IPS DF 19.7 (cell line): ENCODE measurements around the gene SDK1.
"Not testable (repeated sequence)": the region's sequence is repeated elsewhere in the genome, so short reads cannot be mapped to it uniquely, and the experiment has no call there.

Experiments used
- DNase-seq: peaks from one replicate; pipeline ENCODE4 v3.0.0-alpha.2; 2013; ENCODE audit warnings: low read depth, low spot score

SDK1 gene

DNA sequence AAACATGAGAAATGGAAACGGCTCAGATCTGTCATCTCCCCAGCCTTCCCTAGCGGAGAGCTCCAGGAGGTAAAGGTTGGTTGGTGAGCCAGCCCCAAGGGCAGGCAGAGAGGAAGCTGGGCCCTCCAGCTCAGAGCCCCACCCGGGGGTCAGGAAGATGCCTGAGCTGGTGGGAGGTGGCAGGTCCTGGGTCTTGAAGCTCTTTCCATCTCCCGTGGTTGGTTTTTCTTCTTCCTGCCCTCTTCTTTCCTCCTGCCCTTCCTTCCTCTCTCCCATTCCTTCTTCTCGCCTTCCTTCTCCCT is 996.8 kb downstream of the SDK1 start:
- no peak for DNase-seq

DNA sequence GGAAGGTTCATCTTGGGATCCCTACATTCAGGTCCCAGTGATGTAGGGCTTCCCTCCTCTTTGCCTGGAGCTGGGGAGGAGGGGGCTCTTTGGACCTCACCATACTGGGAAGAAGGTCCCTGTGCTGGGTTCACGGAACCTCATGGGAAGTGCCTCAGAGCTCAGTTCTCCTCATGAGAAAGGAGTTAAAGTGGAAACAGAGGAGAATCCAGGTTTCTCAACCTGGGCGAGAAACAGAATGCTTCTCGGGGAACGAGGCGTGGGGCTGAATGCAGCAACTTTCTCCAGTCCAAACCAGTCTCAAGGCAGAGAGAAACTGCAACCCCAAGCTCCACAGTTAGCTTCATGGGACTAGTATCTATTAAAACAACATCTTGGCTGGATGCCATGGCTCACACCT is 998.4 kb downstream of the SDK1 start:
- no peak for DNase-seq

DNA sequence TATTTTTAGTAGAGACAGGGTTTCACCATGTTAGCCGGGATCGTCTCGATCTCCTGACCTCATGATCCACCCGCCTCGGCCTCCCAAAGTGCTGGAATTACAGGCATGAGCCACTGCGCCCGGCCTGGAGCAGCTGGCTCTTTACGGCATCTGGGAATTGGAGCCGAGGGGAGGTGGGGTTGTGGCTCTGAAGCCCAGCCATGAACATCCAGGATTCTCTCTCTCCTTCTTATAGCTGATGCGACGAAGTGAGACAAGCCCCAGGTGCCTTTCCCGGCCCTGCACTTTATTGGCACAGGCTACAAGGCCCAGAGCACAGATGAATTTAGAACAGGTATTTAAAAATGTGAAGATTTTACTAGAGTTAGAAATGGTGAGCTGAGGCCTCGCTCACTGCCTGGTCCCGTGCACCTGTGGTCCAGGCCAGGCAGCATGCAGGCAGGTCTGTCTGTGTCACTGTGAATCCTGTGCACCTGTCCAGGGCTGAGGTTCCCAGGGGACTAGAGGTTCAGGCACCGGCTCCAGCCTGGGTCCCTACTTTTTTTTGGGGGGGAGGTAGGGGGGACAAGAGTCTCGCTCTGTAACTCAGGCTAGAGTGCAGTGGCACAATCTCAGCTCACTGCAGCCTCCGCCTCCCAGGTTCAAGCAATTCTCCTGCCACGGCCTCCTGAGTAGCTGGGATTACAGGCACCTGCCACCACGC is 1001.3 kb downstream of the SDK1 start:
- no peak for DNase-seq

DNA sequence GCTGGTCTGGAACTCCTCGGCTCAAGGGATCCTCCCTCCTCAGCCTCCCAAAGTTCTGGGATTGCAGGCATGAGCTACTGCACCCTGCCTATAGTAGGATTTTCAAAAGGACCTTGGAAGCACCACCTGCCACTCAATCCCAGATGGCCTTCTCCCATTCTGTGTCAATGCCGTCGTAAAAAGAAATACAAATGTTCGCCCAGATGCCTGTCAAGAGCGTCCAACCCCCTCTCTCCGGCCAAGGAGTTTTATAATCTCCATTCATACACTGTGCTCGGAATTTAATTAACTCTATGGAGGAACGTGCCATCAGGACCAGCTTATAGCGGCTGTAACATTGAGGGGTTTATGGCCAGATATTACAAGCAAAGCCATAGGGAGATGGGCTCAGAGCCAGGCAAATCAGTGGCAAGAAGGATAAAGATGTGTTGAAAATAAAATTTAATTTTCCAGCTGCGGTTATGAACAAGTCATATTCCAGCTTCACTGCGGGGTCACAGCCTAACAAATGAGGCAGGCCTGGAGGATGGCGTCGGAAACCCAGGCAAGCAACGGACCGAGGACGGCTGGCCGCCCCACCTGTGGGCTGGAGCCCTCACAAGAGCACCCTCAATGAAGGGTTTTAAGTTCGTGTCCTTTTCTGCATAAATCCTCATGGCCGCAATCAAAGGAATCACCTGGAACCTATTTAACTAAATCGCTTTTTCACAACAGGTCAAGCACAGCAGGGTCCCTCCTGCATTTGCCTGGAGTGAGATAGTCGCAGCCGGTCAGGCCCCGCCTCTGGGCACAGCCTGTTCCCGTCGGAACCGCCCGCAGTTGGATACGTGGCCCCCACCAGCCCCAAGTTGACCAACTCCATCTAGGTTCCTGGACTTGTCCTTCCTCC is 1006.5 kb downstream of the SDK1 start:
- DNase-seq: no peak

DNA sequence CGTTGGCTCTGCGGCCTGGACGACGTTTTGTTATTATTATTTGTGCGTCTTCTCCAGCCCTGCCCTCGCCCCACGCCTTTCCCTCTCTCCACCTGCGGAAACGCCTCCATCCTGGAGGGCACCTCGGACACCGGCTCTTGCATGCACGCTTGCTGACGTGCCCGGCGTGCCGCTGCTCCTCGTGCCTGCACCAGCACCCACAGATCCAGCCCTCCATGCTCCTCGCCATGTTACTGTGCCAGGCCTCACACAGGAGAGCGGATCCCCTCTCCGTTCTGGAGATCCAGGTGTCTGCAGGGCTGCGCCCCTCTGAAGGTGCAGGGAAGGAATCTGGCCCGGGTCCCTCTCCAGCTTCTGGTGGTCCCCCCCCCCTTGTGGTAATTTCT is 1007.1 kb downstream of the SDK1 start:
- no peak for DNase-seq

DNA sequence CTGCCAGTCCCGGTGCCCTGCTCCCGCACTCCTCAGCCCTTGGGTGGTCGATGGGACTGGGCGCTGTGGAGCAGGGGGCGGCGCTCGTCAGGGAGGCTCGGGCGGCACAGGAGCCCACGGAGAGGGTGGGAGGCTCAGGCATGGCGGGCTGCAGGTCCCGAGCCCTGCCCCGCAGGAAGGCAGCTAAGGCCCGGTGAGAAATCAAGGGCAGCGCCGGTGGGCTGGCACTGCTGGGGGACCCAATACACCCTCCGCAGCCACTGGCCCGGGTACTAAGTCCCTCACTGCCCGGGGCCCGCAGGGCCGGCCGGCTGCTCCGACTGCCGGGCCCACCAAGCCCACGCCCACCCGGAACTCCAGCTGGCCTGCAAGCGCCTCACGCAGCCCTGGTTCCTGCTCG is 1012.9 kb downstream of the SDK1 start:
- not testable (repeated sequence) for DNase-seq

DNA sequence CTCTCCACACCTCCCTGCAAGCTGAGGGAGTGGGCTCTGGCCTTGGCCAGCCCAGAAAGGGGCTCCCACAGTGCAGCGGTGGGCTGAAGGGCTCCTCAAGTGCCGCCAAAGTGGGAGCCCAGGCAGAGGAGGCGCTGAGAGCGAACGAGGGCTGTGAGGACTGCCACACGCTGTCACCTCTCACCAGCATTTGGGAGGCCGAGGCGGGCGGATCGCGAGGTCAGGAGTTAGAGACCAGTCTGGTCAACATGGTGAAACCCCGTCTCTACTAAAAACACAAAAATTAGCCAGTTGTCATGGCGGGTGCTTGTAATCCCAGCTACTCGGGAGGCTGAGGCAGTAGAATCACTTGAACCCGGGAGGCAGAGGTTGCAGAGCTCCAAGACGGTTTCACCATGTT is 1013.3 kb downstream of the SDK1 start:
- DNase-seq: not testable (repeated sequence)
